ENCODE measurements around the gene PGLYRP2.

PGLYRP2 gene

DNA sequence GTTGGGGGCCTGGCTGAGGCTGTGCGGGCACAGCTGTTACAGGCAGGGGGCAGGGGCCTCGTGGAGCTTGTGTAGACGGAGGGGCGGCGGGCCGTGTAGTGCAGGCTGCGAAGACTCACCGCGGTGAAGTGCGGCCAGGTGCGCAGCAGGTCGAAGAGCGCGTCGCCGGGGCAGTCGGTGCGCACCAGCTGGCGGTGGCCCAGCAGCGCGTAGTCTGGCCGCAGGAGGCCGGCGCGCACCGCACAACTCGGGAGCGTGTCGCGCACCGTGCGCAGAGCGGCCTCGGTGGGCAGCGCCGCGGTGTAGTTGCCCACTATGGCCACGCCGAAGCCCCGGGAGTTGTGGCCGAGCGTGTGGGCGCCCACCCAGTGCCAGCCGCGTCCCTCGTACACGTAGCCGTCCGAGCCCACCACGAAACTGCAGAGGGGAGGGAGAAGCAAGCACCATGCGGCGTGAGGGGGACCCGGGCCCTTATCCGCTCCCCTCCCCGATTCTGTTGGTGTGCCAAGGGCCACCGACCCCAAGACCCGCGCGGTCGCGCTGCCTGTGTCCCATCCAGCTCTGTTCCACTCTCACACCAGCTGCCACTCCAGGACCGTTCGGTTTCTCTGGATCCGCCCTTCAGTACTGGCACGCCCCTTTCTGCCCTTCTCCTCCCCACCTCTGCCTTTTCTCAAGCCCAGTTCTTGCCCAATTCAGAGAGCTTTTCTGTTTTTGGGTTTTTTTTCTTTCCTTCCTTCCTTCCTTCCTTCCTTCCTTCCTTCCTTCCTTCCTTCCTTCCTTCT is 9.6 kb downstream of the PGLYRP2 start:
- no peaks in the 10 kb centered on the region for H3K9me3 ChIP-seq (ENCODE audit: control insufficient read depth, insufficient read depth, low read length)
- H3K4me1 ChIP-seq (ENCODE audit: insufficient read depth, low read length), result peaks cover 5% of the 10 kb centered on the region; the same call in 1 of the 2 replicates
- H3K9ac ChIP-seq (ENCODE audit: low read depth, low read length), result peak overlapping the region; percentile 47; the same call in 1 of the 2 replicates
- H3K36me3 ChIP-seq (ENCODE audit: insufficient read depth, low read length), result no peaks in the 10 kb centered on the region

DNA sequence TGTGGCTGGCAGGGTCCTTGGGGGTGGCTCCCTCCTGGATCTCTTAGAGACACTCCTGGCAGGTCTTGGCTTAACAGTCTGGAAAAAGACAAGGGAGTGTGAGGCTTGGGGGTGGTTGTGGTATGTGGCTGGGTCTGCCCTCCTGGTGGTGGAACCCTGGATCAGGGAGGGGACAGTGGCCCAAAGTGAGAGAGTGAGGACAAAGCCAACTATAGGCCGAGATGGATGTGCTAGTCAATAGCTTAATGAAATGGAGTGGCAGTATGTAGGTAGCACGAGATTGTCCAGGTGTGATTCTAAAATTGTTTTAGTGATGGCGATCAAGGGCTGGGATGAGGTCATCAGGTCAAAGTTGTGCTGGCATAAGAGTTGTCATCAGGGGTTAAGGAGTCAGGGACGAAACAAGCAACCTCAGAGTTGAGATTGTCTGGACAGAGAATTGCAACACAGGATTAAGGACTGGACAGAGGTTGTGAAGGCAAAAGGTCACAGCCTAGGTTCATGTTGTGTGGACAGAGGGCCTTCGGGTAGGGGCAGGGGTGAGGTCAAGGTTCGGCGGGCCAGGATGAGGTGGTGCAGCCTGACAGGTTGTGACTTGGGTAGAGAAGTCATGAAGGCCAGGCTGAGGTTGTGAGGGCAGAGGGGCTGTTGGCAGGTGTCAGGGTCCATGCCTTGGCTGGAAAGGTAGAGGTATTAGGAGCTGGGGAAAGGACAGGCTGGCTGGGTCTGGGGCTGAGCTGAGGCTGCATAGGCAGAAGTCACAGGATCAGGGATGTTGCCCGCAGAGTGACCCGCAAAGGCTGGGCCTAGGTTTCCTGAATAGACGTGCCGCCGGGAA is 10.4 kb downstream of the PGLYRP2 start:
- Histone ChIP-seq H3K36me3 (ENCODE audit: insufficient read depth, low read length) (no peaks in the 10 kb centered on the region), H3K9ac (ENCODE audit: low read depth, low read length) (peak overlapping the region; percentile 47; the same call in 1 of the 2 replicates), H3K4me1 (ENCODE audit: insufficient read depth, low read length) (peaks cover 5% of the 10 kb centered on the region; the same call in 1 of the 2 replicates), H3K9me3 (ENCODE audit: control insufficient read depth, insufficient read depth, low read length) (no peaks in the 10 kb centered on the region)

DNA sequence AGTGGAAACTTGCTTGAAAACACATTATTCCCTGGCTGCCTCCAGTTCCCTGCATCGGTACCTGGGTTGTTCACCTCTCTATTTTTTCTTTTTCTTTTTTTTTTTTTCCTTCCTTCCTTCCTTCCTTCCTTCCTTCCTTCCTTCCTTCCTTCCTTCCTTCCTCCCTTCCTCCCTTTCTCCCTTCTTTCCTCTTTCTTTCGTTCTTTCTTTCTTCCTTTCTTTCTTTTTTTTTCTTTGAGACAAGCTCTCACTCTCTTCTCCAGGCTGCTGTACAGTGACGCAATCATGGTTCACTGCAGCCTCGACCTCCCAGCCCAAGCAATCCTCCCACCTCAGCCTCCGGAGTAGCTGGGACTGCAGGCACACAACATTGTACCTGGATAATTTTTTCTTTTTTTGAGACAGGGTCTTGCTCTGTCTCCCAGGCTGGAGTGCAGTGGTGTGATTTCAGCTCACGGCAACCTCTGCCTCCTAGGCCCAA is 11.5 kb downstream of the PGLYRP2 start:
- Histone ChIP-seq H3K9ac (ENCODE audit: low read depth, low read length) (no peak overlapping the region), H3K9me3 (ENCODE audit: control insufficient read depth, insufficient read depth, low read length) (no peaks in the 10 kb centered on the region), H3K4me1 (ENCODE audit: insufficient read depth, low read length) (peaks cover 5% of the 10 kb centered on the region; the same call in 1 of the 2 replicates), H3K36me3 (ENCODE audit: insufficient read depth, low read length) (no peaks in the 10 kb centered on the region)

DNA sequence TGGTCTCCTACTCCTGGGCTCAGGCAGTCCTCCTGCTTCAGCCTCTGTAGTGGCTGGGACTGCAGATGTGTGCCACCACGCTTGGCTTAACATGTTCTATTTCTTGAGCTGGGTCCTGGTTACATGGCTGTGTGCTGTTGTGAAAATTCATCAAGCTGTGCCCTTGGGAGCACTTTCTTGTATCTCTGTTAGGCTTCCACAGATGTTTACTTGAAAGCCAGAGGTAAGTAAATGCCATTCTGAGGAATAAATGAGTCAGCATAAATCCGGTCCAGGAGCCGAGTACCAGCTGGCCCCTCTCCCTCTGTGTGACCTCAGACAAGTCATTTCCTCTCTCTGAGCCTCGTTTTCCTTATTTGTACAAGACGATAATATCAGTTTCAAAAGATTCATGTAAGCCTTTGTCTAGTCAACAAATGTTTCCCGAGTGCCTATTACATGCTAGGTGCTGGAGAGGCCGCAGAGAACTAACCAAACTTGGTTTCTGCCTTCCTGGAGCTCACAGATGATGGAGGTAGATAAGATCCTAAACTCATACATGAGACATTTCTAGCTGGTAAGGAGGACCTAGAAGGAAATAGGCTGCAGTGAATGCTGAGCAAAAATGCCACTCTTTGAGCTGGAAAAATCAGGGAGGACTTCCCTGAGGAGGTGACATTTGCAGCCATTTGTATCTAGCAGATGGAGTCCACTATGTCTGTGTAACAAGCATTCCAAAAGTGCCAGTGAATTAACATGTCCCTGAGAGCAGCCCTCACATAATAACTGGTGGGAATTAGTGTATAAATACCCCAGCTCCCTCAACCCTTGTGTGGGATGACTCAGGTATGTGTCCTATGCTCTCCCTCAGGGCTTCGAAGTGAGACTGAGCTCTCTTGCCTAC is 12.2 kb downstream of the PGLYRP2 start:
- no peaks in the 10 kb centered on the region for H3K9me3 ChIP-seq (ENCODE audit: control insufficient read depth, insufficient read depth, low read length)
- peaks cover 5% of the 10 kb centered on the region; the same call in 1 of the 2 replicates for H3K4me1 ChIP-seq (ENCODE audit: insufficient read depth, low read length)
- no peaks in the 10 kb centered on the region for H3K36me3 ChIP-seq (ENCODE audit: insufficient read depth, low read length)
- no peak overlapping the region for H3K9ac ChIP-seq (ENCODE audit: low read depth, low read length)

DNA sequence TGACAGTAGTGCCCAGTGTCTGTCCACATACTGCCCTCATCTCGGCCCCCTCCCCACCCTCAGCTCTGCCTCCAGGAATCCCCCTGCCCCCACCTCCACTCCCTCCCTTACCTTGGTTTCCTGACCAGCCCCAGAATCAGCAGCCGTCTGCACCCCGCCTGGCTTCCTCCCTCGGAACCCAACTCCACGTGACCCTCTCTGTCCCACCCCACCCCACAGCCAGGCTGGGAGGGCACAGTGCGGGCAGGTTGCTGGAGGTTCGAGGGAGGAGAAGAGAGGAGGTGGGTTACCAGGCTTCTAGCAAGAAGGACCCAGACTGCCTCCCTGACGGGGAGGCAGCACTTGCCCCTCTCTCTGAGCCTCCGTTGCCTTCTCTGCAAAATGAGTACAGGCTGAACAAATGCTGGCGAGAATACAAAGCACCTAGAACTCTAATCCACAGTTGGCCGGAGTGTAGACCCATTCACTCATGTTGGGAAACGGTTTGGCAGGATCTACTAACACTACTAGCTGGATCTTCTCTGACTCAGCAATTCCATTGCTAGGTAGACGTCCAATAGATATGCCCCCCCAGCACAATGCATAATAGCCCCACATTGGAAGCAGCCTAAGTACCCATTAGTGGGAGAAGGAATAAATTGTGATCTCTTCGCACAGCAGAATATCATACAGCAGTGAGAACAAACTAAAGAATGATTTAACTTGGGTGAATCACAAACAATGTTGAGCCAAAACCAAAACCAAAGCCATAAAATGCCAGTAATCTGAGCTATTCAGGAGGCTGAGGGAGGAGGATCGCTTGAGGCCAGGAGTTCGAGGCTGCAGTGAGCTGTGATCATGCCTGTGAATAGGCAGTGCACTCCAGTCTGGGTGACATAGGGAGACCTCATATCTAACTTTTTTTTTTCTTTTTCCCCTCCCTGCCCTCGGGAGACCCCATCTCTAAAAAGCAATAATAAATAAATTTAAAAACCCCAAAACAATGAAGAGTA is 14.6 kb downstream of the PGLYRP2 start, which contains the start of gene RASAL3:
Gene RASAL3 (minus strand): TSS at position 151 of the 992 bp plus-strand sequence. CDS start 186 bp downstream, outside the sequence.
- Histone ChIP-seq H3K36me3 (ENCODE audit: insufficient read depth, low read length) (no peaks in the 10 kb centered on the region), H3K4me1 (ENCODE audit: insufficient read depth, low read length) (peaks cover 5% of the 10 kb centered on the region; the same call in 1 of the 2 replicates), H3K9me3 (ENCODE audit: control insufficient read depth, insufficient read depth, low read length) (no peaks in the 10 kb centered on the region), H3K9ac (ENCODE audit: low read depth, low read length) (peak within 1 kb of the TSS; percentile 53; the same call in 1 of the 2 replicates)

DNA sequence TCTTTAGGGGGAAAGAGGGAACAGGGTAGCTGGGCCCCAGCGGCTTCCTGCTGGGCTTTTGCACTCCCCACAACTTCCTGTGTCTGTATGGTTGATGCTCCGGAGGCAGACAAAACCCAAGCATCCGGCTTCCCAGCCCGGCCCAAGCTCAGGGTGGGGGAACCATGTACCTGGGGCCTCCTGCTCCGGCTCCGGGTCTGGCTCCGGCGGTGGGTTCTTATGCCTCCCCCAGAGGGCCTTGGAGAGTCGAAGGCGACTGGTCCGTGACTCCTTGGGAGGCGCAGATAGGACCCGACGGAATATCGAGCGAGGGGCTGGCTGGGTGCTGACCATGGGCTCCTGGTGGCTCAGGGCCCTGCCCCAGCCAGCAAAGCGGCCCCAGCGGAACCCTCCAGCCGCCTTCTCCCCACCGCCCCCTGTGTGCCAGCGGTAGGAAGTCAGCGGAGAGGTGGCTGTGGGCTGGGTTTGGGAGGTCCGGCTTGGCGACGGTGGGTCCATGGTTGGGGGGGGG is 15.4 kb downstream of the PGLYRP2 start:
- Histone ChIP-seq H3K36me3 (ENCODE audit: insufficient read depth, low read length) (no peaks in the 10 kb centered on the region), H3K4me1 (ENCODE audit: insufficient read depth, low read length) (0 out of 2 replicates have a peak, but pooled peaks cover under 1% of the 10 kb centered on the region), H3K9ac (ENCODE audit: low read depth, low read length) (peak overlapping the region; percentile 53; the same call in 1 of the 2 replicates), H3K9me3 (ENCODE audit: control insufficient read depth, insufficient read depth, low read length) (no peaks in the 10 kb centered on the region)

DNA sequence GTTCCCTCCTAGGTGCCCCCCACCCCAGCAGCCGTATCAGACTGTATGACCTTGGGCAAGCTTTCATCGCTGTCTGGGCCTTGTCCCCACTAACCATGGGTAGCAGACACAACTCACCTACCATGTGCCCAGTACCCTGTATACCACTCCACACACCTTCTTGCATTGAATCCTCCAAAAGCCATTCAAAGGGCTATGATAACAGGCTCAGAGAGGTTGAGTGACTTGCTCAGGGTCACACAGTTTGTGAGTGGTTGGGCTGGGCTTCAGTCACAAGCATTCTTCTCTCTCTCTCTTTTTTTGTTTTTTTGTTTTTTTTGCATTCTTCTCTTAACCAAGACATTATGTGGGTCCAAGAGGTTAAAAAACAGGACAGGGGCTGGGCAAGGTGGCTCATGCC is 17.6 kb downstream of the PGLYRP2 start:
- H3K36me3 ChIP-seq (ENCODE audit: insufficient read depth, low read length), result no peaks in the 10 kb centered on the region
- H3K4me1 ChIP-seq (ENCODE audit: insufficient read depth, low read length), result no peaks in the 10 kb centered on the region; the same call in 1 of the 2 replicates
- no peaks in the 10 kb centered on the region for H3K9me3 ChIP-seq (ENCODE audit: control insufficient read depth, insufficient read depth, low read length)
- H3K9ac ChIP-seq (ENCODE audit: low read depth, low read length), result no peak overlapping the region

DNA sequence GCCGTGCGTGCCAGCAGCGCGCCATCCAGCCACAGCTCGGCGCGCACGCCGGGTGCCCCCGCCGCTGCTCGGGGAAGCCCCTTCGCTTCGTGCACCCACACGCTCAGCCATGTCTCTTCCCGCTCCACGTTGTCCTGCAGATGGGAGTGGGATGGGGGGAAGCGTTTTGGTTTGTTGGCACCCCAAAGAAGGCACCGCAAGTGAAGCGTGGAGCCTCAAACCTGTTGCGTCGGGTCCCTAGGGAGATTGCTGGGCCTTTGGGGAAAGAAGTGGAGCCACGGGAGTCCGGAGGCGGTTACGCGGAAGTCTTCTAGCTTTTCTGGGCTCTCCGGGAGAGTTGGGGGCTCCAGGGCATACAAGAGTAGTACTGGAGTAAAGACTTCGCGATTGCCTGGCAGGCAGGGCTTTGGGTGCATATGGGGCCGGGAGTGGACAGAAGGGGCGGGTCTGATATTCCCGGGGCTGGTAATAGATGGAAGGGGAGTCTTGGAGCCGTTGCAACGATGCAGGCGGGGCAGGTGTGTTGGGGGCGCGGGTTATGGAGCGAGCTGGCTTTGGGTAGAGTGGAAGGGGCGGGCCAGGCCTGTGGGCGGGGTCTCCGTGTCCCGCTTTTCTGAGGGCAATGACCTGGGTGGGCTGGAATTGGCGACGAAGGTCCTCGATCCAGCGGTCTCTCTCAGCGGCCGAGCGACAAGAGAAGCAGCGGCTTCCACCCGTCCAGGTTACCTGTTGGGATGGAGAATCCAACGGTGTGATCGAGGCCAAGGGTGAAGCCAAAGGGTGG is 21.4 kb downstream of the PGLYRP2 start:
- no peaks in the 10 kb centered on the region for H3K9me3 ChIP-seq (ENCODE audit: control insufficient read depth, insufficient read depth, low read length)
- no peaks in the 10 kb centered on the region for H3K36me3 ChIP-seq (ENCODE audit: insufficient read depth, low read length)
- peak overlapping the region; percentile 51; the same call in 1 of the 2 replicates for H3K9ac ChIP-seq (ENCODE audit: low read depth, low read length)
- no peaks in the 10 kb centered on the region; the same call in 1 of the 2 replicates for H3K4me1 ChIP-seq (ENCODE audit: insufficient read depth, low read length)

DNA sequence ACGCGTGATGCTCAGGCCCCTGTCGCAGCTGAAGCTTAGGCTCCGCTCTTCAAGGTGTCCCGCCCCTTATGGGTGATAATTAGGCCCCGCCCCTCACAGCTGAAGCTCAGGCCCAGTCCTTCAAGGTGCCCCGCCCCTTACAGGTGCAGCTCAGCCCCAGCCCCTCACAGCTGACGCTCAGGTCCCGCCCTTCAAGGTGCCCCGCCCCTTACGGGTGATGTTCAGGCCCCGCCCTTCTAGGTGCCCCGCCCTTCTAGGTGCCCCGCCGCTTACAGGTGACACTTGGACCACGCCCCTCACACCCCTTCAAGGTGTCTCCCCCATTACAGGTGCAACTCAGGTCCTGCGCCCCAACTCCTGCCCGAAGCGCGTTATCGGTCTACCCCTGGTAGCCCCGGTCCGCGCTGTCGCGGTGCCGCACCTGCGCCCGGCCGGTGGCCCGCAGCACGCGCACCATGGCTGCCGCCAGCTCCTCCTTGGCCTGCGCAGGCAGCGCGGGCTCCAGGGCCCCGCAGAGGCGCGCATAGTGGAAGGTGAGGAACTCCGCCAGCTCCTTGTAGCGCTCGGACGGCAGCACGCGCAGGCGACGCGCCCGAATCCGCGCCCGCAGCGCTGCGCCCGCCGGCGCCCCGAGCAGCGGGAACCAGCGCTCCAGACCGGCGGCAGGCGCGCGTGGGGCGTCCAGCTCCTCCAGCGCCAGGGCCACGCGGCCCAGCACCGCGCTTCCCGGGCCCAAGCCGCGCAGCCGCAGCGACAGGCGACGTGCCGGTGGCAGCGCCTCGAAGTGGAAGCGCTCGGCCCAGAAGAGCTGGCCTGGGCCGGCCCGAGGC is 22.2 kb downstream of the PGLYRP2 start:
- peak overlapping the region; percentile 51; the same call in 1 of the 2 replicates for H3K9ac ChIP-seq (ENCODE audit: low read depth, low read length)
- no peaks in the 10 kb centered on the region; the same call in 1 of the 2 replicates for H3K4me1 ChIP-seq (ENCODE audit: insufficient read depth, low read length)
- H3K9me3 ChIP-seq (ENCODE audit: control insufficient read depth, insufficient read depth, low read length), result no peaks in the 10 kb centered on the region
- no peaks in the 10 kb centered on the region for H3K36me3 ChIP-seq (ENCODE audit: insufficient read depth, low read length)

DNA sequence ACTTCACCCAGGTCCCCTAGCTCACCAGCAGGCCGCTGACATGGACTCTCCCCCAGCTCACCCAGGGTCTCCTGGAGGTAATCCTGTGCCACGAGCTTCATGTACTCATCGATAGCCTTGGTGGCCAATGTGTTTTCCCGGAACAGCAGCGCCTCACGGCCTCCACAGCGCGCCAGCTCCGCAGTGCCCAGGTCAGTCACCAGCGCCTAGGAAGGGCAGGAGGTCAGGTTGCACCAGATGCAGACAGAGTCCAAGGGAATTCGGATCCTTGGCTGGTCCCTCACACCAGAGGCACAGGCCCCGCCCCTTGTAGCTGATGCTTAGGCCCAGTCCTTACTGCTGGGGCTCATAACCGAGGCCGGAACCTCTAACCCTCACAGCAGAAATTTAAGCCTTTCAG is 22.9 kb downstream of the PGLYRP2 start:
- peak overlapping the region; percentile 19; the same call in 1 of the 2 replicates for H3K9ac ChIP-seq (ENCODE audit: low read depth, low read length)
- no peaks in the 10 kb centered on the region for H3K36me3 ChIP-seq (ENCODE audit: insufficient read depth, low read length)
- no peaks in the 10 kb centered on the region; the same call in 1 of the 2 replicates for H3K4me1 ChIP-seq (ENCODE audit: insufficient read depth, low read length)
- H3K9me3 ChIP-seq (ENCODE audit: control insufficient read depth, insufficient read depth, low read length), result no peaks in the 10 kb centered on the region

DNA sequence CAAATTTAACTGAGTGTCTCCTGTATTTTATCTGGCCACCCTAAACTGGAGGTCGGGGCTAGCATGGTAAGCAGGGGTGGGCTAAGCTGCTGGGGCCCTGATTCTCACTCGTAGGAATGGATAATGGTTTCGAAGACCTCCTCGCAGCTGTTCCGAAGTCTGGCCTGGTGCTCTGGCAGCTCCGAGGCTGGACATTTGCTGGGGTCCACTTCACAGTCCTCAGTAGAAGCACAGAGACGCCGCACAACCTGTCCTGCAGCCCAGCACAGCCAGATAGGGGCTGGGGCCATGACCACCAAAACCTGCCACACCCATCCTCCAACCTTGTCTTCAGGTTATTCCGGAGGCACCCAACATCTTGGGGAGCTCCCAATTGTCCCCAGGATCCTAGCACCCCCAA is 23.3 kb downstream of the PGLYRP2 start:
- Histone ChIP-seq H3K36me3 (ENCODE audit: insufficient read depth, low read length) (no peaks in the 10 kb centered on the region), H3K9me3 (ENCODE audit: control insufficient read depth, insufficient read depth, low read length) (no peaks in the 10 kb centered on the region)

More for the DNA sequence above, 23.3 kb downstream of the PGLYRP2 start:
- no peak overlapping the region for H3K9ac ChIP-seq (ENCODE audit: low read depth, low read length)
- no peaks in the 10 kb centered on the region; the same call in 1 of the 2 replicates for H3K4me1 ChIP-seq (ENCODE audit: insufficient read depth, low read length)
